WTC11 (cell line): ENCODE data around the gene SERINC4. TPM values are rescaled to one million over a fixed set of nuclear protein-coding genes. Genes with fewer than 3 reads are reported as not detected.

Source experiments
- ATAC-seq: fragments of 200-7000 bp; cut with Tn5 transposase; 2 replicates; pipeline ENCODE4 v1.10.0; 2021; ENCODE audit warnings: mild to moderate bottlenecking, moderate library complexity
- CTCF ChIA-PET: fragments of 300-600 bp; sonication (Branson Sonifier 250); formaldehyde crosslinking; loops from one replicate; lab custom pipeline; 2021; ENCODE audit warnings: antibody characterized with exemption; lab: Charles Lee
- POLR2A ChIA-PET: fragments of 350-600 bp; sonication (Branson Sonifier 250); formaldehyde crosslinking; loops from one replicate; lab custom pipeline; 2021; ENCODE audit warnings: antibody characterized with exemption; lab: Charles Lee
- DNase-seq: peaks from one replicate; pipeline ENCODE4 v3.0.0; 2021; ENCODE audit warnings: low spot score
- H3K27ac Mint-ChIP-seq: 2 replicates; pipeline ENCODE4 v1.8.0; 2021; ENCODE audit warnings: mixed read lengths
- H3K27me3 Mint-ChIP-seq: 2 replicates; pipeline ENCODE4 v1.8.0; 2021; ENCODE audit warnings: low read depth, mild to moderate bottlenecking, moderate library complexity, mixed read lengths
- H3K36me3 Mint-ChIP-seq: 2 replicates; pipeline ENCODE4 v1.8.0; 2021; ENCODE audit warnings: mixed read lengths
- H3K4me1 Mint-ChIP-seq: 2 replicates; pipeline ENCODE4 v1.8.0; 2022; ENCODE audit warnings: mixed read lengths
- H3K4me3 Mint-ChIP-seq: 2 replicates; pipeline ENCODE4 v1.8.0; 2021; ENCODE audit warnings: mild to moderate bottlenecking, moderate library complexity, mixed read lengths
- H3K9me3 Mint-ChIP-seq: 2 replicates; pipeline ENCODE4 v1.8.0; 2021; ENCODE audit warnings: mixed read lengths
- ATF1 ChIP-seq: sonication (generic); formaldehyde crosslinking; IDR thresholded peaks from 2 replicates; pipeline ENCODE4 v1.8.1; 2023; ENCODE audit warnings: mild to moderate bottlenecking, moderate library complexity, missing genetic modification reagents
- ATF2 ChIP-seq: sonication (generic); formaldehyde crosslinking; IDR thresholded peaks from 2 replicates; pipeline ENCODE4 v1.8.1; 2022; ENCODE audit warnings: low read depth, missing genetic modification reagents, borderline replicate concordance
- CREM ChIP-seq: sonication (generic); formaldehyde crosslinking; IDR thresholded peaks from 2 replicates; pipeline ENCODE4 v1.8.1; 2022; ENCODE audit warnings: mild to moderate bottlenecking, missing genetic modification reagents, moderate library complexity
- E2F4 ChIP-seq: sonication (generic); formaldehyde crosslinking; IDR thresholded peaks from 2 replicates; pipeline ENCODE4 v1.8.1; 2022; ENCODE audit warnings: low read depth, mild to moderate bottlenecking, moderate library complexity, missing genetic modification reagents, borderline replicate concordance
- FOXJ3 ChIP-seq: sonication (generic); formaldehyde crosslinking; IDR thresholded peaks from 2 replicates; pipeline ENCODE4 v1.9.0; 2021; ENCODE audit warnings: missing genetic modification reagents, mild to moderate bottlenecking, borderline replicate concordance
- FOXP1 ChIP-seq: sonication (generic); formaldehyde crosslinking; IDR thresholded peaks from 2 replicates; pipeline ENCODE4 v1.8.0; 2022; ENCODE audit warnings: missing genetic modification reagents, mild to moderate bottlenecking, moderate library complexity, borderline replicate concordance
- GRHL2 ChIP-seq: fragments of 250-450 bp; sonication (Bioruptor Pico); IDR thresholded peaks from 2 replicates; pipeline ENCODE4 v1.8.0; 2022; ENCODE audit warnings: mild to moderate bottlenecking, moderate library complexity; ENCODE audit not compliant: insufficient replicate concordance, severe bottlenecking
- JUN ChIP-seq: sonication (generic); formaldehyde crosslinking; IDR thresholded peaks from 2 replicates; pipeline ENCODE4 v1.8.0; 2023; ENCODE audit warnings: mild to moderate bottlenecking, missing genetic modification reagents
- KAT7 ChIP-seq: sonication (generic); formaldehyde crosslinking; IDR thresholded peaks from 2 replicates; pipeline ENCODE4 v1.8.1; 2023; ENCODE audit warnings: missing genetic modification reagents, mild to moderate bottlenecking, borderline replicate concordance
- MAX ChIP-seq: sonication (generic); formaldehyde crosslinking; IDR thresholded peaks from 2 replicates; pipeline ENCODE4 v1.8.0; 2022; ENCODE audit warnings: mild to moderate bottlenecking, missing genetic modification reagents
- MYBL2 ChIP-seq: sonication (generic); formaldehyde crosslinking; IDR thresholded peaks from 2 replicates; pipeline ENCODE4 v1.8.1; 2023; ENCODE audit warnings: mild to moderate bottlenecking, moderate library complexity, missing genetic modification reagents
- NFE2L1 ChIP-seq: sonication (generic); formaldehyde crosslinking; IDR thresholded peaks from 2 replicates; pipeline ENCODE4 v1.8.1; 2023; ENCODE audit warnings: missing genetic modification reagents
- NR1H2 ChIP-seq: sonication (generic); formaldehyde crosslinking; IDR thresholded peaks from 2 replicates; pipeline ENCODE4 v1.9.0; 2021; ENCODE audit warnings: mild to moderate bottlenecking, moderate library complexity, missing genetic modification reagents
- PRRX2 ChIP-seq: fragments of 250-450 bp; sonication (Bioruptor Pico); IDR thresholded peaks from 2 replicates; pipeline ENCODE4 v1.8.0; 2021; ENCODE audit warnings: mild to moderate bottlenecking
- SOX15 ChIP-seq: fragments of 250-450 bp; sonication (Bioruptor Pico); IDR thresholded peaks from 2 replicates; pipeline ENCODE4 v1.9.0; 2021; ENCODE audit warnings: mild to moderate bottlenecking
- SP1 ChIP-seq: sonication (generic); formaldehyde crosslinking; conservative IDR thresholded peaks from 2 replicates; pipeline ENCODE4 v1.8.1; 2022; ENCODE audit warnings: missing genetic modification reagents
- TCF7 ChIP-seq: sonication (generic); formaldehyde crosslinking; IDR thresholded peaks from 2 replicates; pipeline ENCODE4 v1.8.0; 2022; ENCODE audit warnings: mild to moderate bottlenecking, low read depth, missing genetic modification reagents, moderate library complexity
- USF2 ChIP-seq: sonication (generic); formaldehyde crosslinking; IDR thresholded peaks from 2 replicates; pipeline ENCODE4 v1.8.1; 2023; ENCODE audit warnings: mild to moderate bottlenecking, missing genetic modification reagents, moderate library complexity
- ZNF121 ChIP-seq: sonication (generic); formaldehyde crosslinking; IDR thresholded peaks from 2 replicates; pipeline ENCODE4 v1.8.0; 2023; ENCODE audit warnings: missing genetic modification reagents
- ZNF232 ChIP-seq: sonication (generic); formaldehyde crosslinking; IDR thresholded peaks from 2 replicates; pipeline ENCODE4 v1.8.0; 2022; ENCODE audit warnings: mild to moderate bottlenecking, missing genetic modification reagents
- ZNF671 ChIP-seq: fragments of 250-450 bp; sonication (Bioruptor Pico); IDR thresholded peaks from 2 replicates; pipeline ENCODE4 v1.8.0; 2021; ENCODE audit warnings: mild to moderate bottlenecking
- total RNA-seq: library from RNA; stranded (reverse); gene quantifications from 3 replicates; pipeline ENCODE4 v1.2.3, GENCODE V29; 2021
- TF ChIP-seq, protein P1 (sequence below): sonication (generic); formaldehyde crosslinking; IDR thresholded peaks from 2 replicates; pipeline ENCODE4 v1.8.0; 2023; ENCODE audit warnings: missing genetic modification reagents
- TF ChIP-seq, protein P2 (sequence below): fragments of 200-600 bp; IDR thresholded peaks from 2 replicates; pipeline ENCODE4 v1.8.0; 2022; ENCODE audit warnings: antibody characterized with exemption

SERINC4 gene
- total RNA-seq, 1 experiment from 2014 or later, result not detected

DNA sequence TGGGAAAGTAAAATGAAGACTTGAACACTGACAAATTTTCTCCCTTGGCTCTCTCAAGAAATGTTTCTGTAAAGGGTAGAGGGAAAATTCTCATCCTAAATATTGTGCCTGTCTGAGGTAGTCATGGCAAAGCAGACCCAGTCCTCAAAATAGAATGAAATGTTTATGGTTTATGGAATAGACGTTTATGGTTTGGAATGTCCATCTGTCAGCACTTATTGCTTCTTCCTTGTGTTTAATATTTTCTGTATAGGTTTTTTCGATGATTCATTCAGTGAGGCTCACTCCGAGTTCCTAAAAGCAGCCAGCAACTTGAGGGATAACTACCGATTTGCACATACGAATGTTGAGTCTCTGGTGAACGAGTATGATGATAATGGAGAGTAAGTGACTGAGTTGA is 37.2 kb downstream of the SERINC4 start:
- Mint-ChIP-seq H3K4me1 (no peaks in the 10 kb centered on the region), H3K9me3 (no peaks in the 10 kb centered on the region), H3K27me3 (no peaks in the 10 kb centered on the region), H3K27ac (peak overlapping the region; percentile 16; the same call in 1 of the 2 replicates), H3K4me3 (no peak overlapping the region), H3K36me3 (peaks cover 78% of the 10 kb centered on the region)
- ChIA-PET POLR2A (interaction anchor here (0.6 kb wide), 2 partner anchors 348 to 796 kb away, joined by 3 to 4 read pairs; no protein-coding TSS in a partner anchor), CTCF (no interaction called here)
- DNase-seq (no peak), ATAC-seq (no peak)
- no peak for TF ChIP-seq ZNF671

DNA sequence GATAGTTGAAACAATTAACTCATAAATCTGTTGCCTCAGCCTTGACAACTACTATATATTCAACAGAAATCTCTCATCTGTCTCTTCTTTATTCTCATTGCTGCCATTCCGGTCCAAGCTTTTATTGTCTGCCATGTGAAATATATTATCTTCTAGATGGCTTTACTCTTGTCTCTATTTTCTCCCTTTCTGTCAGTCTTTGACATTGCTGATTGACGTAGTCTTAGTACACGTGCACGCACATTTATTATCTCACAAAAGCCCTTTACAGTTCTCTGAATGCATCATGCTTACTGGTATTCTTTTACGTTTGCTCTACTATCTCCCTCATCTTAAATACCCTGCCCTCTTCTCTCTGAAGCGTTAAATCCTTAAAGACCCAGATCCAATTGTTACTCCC is 48.1 kb downstream of the SERINC4 start:
- TF ChIP-seq USF2 (CRISPR knock-in tag) (no peak), NFE2L1 (CRISPR knock-in tag) (no peak), TCF7 (CRISPR knock-in tag) (no peak), ZNF121 (CRISPR knock-in tag) (no peak), ZNF671 (no peak)
- peaks cover 56% of the 10 kb centered on the region for H3K36me3 Mint-ChIP-seq
- no peaks in the 10 kb centered on the region for H3K9me3 Mint-ChIP-seq
- no peak overlapping the region for H3K27ac Mint-ChIP-seq
- ATAC-seq, result no peak
- peaks cover 20% of the 10 kb centered on the region for H3K4me1 Mint-ChIP-seq
- no peak overlapping the region for H3K4me3 Mint-ChIP-seq
- POLR2A ChIA-PET, result no interaction called here
- H3K27me3 Mint-ChIP-seq, result no peaks in the 10 kb centered on the region
- no peak for DNase-seq
- CTCF ChIA-PET, result interaction anchor here (1.5 kb wide), 1 partner anchor 24 kb away, joined by 5 read pairs; the partner anchor contains the start of gene ELL3

DNA sequence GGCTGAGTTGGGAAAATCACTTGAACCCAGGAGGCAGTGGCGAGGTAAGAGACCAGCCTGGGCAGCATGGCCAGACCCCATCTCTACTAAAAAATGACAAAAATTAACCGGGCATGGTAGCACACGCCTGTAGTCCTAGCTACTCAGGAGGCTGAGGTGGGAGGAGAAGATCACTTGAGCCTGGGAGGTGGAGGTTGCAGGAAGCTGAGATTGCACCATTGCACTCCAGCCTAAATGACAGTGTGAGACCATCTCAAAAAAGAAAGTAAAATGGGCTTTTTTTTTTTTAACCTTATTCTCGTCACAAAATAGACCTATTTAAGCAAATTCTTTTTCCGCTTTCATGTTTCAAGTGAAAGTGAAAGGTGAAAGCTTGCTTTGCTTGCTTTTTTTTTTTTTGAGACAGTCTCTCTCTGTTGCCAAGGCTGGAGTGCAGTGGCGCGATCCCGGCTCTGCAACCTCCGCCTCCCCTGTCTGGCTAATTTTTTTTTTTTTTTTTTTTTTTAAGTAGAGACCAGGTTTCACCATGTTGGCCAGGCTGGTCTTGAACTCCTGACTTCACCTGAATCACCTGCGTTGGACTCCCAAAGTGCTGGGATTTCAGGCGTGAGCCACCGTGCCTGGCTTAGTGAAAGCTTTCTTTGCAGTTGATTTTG is 50.2 kb downstream of the SERINC4 start:
- ATAC-seq, result no peak
- DNase-seq, result no peak
- no peaks in the 10 kb centered on the region for H3K27me3 Mint-ChIP-seq
- H3K4me1 Mint-ChIP-seq, result peaks cover 24% of the 10 kb centered on the region
- CTCF ChIA-PET, result interaction anchor here (0.9 to 1.0 kb wide), 2 partner anchors 22 to 26 kb away, joined by 3 to 4 read pairs; no protein-coding TSS in a partner anchor
- no peaks in the 10 kb centered on the region for H3K9me3 Mint-ChIP-seq
- peak overlapping the region; percentile 27; the same call in 1 of the 2 replicates for H3K27ac Mint-ChIP-seq
- H3K36me3 Mint-ChIP-seq, result peaks cover 38% of the 10 kb centered on the region
- H3K4me3 Mint-ChIP-seq, result no peak overlapping the region
- POLR2A ChIA-PET, result interaction anchor here (0.6 to 0.7 kb wide), 4 partner anchors 9 to 345 kb away, joined by 3 to 5 read pairs (median 4); partner anchors contain the start of gene ELL3
- TF ChIP-seq MAX (CRISPR knock-in tag) (no peak), MYBL2 (no peak), PRRX2 (CRISPR knock-in tag) (no peak), ZNF232 (no peak), E2F4 (CRISPR knock-in tag) (no peak), JUN (CRISPR knock-in tag) (no peak), CREM (CRISPR knock-in tag) (no peak), KAT7 (CRISPR knock-in tag) (no peak), SOX15 (CRISPR knock-in tag) (no peak), FOXP1 (CRISPR knock-in tag) (no peak), ATF2 (CRISPR knock-in tag) (no peak), NR1H2 (CRISPR knock-in tag) (no peak), TCF7 (CRISPR knock-in tag) (no peak), SP1 (CRISPR knock-in tag) (no peak), ATF1 (CRISPR knock-in tag) (no peak), FOXJ3 (CRISPR knock-in tag) (no peak), GRHL2 (CRISPR knock-in tag) (no peak)
- TF ChIP-seq, protein P1, sequence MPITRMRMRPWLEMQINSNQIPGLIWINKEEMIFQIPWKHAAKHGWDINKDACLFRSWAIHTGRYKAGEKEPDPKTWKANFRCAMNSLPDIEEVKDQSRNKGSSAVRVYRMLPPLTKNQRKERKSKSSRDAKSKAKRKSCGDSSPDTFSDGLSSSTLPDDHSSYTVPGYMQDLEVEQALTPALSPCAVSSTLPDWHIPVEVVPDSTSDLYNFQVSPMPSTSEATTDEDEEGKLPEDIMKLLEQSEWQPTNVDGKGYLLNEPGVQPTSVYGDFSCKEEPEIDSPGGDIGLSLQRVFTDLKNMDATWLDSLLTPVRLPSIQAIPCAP (CRISPR knock-in tag), result no peak
- TF ChIP-seq, protein P2, sequence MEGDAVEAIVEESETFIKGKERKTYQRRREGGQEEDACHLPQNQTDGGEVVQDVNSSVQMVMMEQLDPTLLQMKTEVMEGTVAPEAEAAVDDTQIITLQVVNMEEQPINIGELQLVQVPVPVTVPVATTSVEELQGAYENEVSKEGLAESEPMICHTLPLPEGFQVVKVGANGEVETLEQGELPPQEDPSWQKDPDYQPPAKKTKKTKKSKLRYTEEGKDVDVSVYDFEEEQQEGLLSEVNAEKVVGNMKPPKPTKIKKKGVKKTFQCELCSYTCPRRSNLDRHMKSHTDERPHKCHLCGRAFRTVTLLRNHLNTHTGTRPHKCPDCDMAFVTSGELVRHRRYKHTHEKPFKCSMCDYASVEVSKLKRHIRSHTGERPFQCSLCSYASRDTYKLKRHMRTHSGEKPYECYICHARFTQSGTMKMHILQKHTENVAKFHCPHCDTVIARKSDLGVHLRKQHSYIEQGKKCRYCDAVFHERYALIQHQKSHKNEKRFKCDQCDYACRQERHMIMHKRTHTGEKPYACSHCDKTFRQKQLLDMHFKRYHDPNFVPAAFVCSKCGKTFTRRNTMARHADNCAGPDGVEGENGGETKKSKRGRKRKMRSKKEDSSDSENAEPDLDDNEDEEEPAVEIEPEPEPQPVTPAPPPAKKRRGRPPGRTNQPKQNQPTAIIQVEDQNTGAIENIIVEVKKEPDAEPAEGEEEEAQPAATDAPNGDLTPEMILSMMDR, result no peak
